ENCODE results near the gene PLAC8.
"Not testable (repeated sequence)": the region's sequence is repeated elsewhere in the genome, so short reads cannot be mapped to it uniquely, and the experiment has no call there.

PLAC8 gene

DNA sequence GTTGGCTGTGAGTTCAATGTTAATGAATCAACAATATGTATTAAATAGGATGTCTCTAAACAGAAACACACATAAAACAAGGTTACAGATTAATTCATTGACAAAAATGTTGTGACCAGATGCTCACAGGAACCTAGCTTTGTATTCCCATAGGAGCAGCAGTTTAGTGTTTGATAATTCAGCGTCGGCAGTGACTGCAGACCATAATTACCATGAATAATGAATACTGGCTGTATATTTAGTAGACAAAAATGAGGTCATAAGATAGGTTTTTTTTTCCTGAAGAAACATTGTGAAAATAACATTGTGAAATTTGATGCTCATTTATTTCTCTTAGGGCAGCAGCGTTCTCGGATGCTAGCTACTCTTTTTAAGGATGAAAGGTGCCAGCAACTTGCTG, 51.8 kb downstream of the PLAC8 start:
- no peak for DNase-seq

DNA sequence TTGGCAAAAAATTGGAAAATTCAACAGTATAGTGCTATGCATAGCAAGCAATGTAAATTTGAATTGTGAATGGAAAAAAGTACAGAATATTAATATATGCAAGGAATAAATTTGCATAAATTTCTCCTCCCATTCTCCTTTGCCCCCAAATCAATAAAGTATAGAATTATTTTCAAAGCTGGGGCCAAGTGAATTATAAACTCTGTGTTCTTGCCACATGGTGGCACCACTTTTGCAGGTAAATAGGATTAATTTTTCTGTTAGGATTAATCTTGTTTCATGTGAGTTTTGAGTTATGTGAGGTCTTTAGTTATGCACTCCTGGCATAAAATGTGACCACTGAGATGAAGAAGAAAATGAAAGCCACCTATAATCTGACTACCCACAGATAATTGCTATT, 59.6 kb downstream of the PLAC8 start:
- DNase-seq, result no peak

DNA sequence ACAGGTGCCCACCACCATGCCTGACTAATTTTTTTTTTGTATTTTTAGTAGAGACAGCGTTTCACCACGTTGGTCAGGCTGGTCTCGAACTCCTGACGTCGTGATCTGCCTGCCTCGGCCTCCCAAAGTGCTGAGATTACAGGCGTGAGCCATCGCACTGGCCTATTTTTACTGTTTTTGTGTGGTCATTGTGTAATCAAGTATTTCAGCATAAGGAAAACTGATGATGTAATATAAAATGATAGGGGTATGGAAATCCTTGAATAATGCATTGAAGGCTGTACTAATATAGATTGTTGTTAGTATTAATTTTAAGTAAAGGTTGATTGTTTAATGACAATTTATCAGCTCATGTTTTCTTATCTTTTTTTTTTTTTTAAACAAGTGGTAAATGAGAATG, 65.7 kb downstream of the PLAC8 start:
- not testable (repeated sequence) for DNase-seq

DNA sequence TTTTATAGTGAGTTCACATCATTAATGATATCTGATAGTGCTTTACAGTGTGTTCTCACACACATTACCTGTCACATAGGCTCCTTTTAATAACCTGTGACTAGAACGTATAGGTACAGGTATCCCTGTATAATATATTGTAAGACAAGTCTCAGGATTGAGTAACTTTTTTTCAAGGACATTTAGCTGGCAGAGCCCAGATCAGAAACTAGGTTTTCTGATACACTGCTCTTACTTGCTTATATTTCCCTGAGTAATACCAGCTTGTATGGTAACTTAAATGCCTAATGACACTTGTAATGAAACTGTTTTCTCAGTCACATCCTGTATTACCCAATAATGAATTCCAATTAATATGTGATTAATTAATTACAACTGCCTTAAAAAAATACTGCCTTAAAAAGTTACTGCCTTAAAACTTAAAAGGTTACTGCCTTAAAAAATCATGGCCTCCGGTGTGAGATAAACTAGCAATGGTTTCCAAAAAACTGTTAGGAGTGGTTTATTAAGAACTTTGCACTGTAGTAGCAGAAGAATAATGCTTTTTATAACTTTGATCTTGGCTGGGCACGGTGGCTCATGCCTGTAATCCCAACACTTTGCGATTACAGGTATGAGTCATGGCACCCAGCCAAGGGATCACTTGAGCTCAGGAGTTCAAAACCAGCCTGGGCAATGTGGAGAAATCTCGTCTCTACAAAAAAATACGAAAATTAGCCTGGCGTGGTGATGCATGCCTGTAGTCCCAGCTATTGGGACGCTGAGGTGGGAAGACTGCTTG, 67.6 kb downstream of the PLAC8 start:
- DNase-seq, result no peak

DNA sequence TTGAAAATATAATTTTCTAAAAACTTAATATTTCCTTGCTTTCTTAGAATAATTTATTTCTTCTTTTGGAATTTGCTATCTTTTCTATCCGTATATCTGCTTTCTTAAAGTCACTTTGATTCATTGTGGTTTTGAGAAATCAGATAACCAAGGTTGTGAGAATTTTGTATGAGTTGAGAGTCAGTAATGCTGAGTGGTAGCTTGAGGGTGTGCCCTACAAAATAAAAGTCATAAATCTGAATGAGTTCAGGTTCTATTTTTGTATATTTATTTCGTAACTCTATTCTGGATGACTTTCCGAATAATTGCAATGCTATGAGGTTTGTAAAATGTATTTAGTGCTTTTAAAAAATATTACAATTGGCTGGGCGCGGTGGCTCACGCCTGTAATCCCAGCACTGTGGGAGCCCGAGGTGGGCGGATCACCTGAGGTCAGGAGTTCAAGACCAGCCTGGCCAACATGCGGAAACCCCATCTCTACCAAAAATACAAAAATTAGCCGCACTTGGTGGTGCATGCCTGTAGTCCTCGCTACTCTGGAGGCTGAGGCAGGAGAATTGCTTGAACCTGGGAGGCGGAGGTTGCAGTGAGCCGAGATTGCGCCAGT, 70.6 kb downstream of the PLAC8 start:
- DNase-seq, result no peak

DNA sequence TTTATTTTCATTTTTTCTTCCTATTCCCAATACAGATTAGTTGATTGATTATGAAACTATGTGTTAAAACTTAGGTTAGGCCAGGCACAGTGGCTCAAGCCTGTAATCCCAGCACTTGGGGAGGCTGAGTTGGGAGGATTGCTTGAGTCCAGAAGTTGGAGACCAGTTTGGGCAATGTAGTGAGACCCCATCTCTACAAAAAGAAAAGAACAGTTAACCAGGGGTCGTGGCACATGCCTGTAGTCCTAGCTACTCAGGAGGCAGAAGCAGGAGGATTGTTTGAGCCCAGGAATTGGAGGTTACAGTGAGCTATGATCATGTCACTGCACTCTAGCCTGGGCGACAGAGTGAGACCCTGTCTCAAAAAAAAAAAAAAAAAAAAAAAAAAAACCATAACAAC, 71.4 kb downstream of the PLAC8 start:
- not testable (repeated sequence) for DNase-seq

DNA sequence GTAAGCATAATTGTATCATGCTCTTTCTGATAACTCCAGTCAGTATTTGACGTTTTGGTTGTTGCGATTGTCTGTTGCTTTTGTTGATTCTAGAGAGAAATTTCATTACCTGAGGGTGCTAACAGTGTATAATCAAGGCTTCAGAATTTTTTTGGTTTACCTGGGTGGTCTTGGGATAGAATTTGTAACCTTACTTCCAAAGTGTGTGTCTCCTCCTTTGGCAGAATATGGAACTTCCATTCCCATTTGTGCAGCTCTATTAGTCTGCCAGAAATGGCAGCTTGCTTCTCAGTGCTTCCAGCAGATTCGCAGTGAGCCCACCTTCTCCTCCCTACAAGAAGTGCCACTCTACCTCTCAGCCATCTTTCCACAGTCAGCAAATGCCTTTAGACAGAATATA, 74.3 kb downstream of the PLAC8 start:
- DNase-seq, result no peak
